ENCODE data around the gene P4HA3. TPM values are rescaled to one million over a fixed set of nuclear protein-coding genes. Genes with fewer than 3 reads are reported as not detected.

Gene P4HA3
- total RNA-seq, 4 donors from 2014 or later, result 0.42 TPM; not detected in 3

GRCh38 chr11:74345420-74345819 lies 34.0 kb upstream of the P4HA3 start:
- H3K9me3 ChIP-seq, result no peaks in the 10 kb centered on the region
- DNase-seq (ENCODE audit: low spot score in 2 of 2), result no peak
- TF ChIP-seq CTCF (IDR thresholded peaks at IDR 0.05) (no peak), POLR2AphosphoS5 (IDR thresholded peaks at IDR 0.05) (no peak), EP300 (IDR thresholded peaks at IDR 0.05) (no peak), POLR2A (IDR thresholded peaks at IDR 0.05) (no peak)
- no peak overlapping the region for H3K27ac ChIP-seq
- no peak overlapping the region for H3K4me3 ChIP-seq
- no peaks in the 10 kb centered on the region for H3K36me3 ChIP-seq
- WGBS, result 40% methylated on average over 1 of the region's 1 CpG
- no peaks in the 10 kb centered on the region for H3K4me1 ChIP-seq
- no peaks in the 10 kb centered on the region for H3K27me3 ChIP-seq

GRCh38 chr11:74341921-74342320 lies 30.5 kb upstream of the P4HA3 start:
- H3K27me3 ChIP-seq, result no peaks in the 10 kb centered on the region
- peaks cover 6% of the 10 kb centered on the region for H3K36me3 ChIP-seq
- no peaks in the 10 kb centered on the region for H3K9me3 ChIP-seq
- no peaks in the 10 kb centered on the region for H3K4me1 ChIP-seq
- H3K4me3 ChIP-seq, result no peak overlapping the region
- TF ChIP-seq POLR2AphosphoS5 (IDR thresholded peaks at IDR 0.05), result no peak
- TF ChIP-seq EP300 (IDR thresholded peaks at IDR 0.05), result no peak
- no peak for TF ChIP-seq CTCF (IDR thresholded peaks at IDR 0.05)
- no peak for TF ChIP-seq POLR2A (IDR thresholded peaks at IDR 0.05)
- 67% methylated on average over 1 of the region's 1 CpG for WGBS
- no peak for DNase-seq (ENCODE audit: low spot score in 2 of 2)
- H3K27ac ChIP-seq, result no peak overlapping the region

GRCh38 chr11:74339619-74340018 lies 28.2 kb upstream of the P4HA3 start:
- Histone ChIP-seq H3K27me3 (no peaks in the 10 kb centered on the region), H3K9me3 (no peaks in the 10 kb centered on the region), H3K36me3 (peaks cover 6% of the 10 kb centered on the region), H3K4me3 (no peak overlapping the region), H3K4me1 (no peaks in the 10 kb centered on the region), H3K27ac (no peak overlapping the region)
- no peak for DNase-seq (ENCODE audit: low spot score in 2 of 2)
- TF ChIP-seq POLR2AphosphoS5 (IDR thresholded peaks at IDR 0.05) (no peak), POLR2A (IDR thresholded peaks at IDR 0.05) (no peak), CTCF (IDR thresholded peaks at IDR 0.05) (no peak), EP300 (IDR thresholded peaks at IDR 0.05) (no peak)

GRCh38 chr11:74338963-74339362 lies 27.5 kb upstream of the P4HA3 start:
- H3K27ac ChIP-seq, result no peak overlapping the region
- no peaks in the 10 kb centered on the region for H3K9me3 ChIP-seq
- H3K4me3 ChIP-seq, result no peak overlapping the region
- H3K27me3 ChIP-seq, result no peaks in the 10 kb centered on the region
- no peaks in the 10 kb centered on the region for H3K4me1 ChIP-seq
- DNase-seq (ENCODE audit: low spot score in 2 of 2), result no peak
- 60% methylated on average over 6 of the region's 6 CpGs for WGBS
- peaks cover 6% of the 10 kb centered on the region for H3K36me3 ChIP-seq
- no peak for TF ChIP-seq CTCF (IDR thresholded peaks at IDR 0.05)
- TF ChIP-seq POLR2A (IDR thresholded peaks at IDR 0.05), result no peak
- no peak for TF ChIP-seq POLR2AphosphoS5 (IDR thresholded peaks at IDR 0.05)
- no peak for TF ChIP-seq EP300 (IDR thresholded peaks at IDR 0.05)

GRCh38 chr11:74333193-74333592 lies 21.8 kb upstream of the P4HA3 start:
- no peaks in the 10 kb centered on the region for H3K9me3 ChIP-seq
- H3K4me3 ChIP-seq, result no peak overlapping the region
- H3K27me3 ChIP-seq, result no peaks in the 10 kb centered on the region
- peaks cover 6% of the 10 kb centered on the region for H3K36me3 ChIP-seq
- no peaks in the 10 kb centered on the region for H3K4me1 ChIP-seq
- DNase-seq (ENCODE audit: low spot score in 2 of 2), result no peak
- 90% methylated on average over 1 of the region's 1 CpG for WGBS
- no peak overlapping the region for H3K27ac ChIP-seq
- TF ChIP-seq POLR2A (IDR thresholded peaks at IDR 0.05) (no peak), CTCF (IDR thresholded peaks at IDR 0.05) (no peak), EP300 (IDR thresholded peaks at IDR 0.05) (no peak), POLR2AphosphoS5 (IDR thresholded peaks at IDR 0.05) (no peak)

All from suprapubic skin (tissue), 4 donors.